ENCODE results near the gene RBMS3.

DNA sequence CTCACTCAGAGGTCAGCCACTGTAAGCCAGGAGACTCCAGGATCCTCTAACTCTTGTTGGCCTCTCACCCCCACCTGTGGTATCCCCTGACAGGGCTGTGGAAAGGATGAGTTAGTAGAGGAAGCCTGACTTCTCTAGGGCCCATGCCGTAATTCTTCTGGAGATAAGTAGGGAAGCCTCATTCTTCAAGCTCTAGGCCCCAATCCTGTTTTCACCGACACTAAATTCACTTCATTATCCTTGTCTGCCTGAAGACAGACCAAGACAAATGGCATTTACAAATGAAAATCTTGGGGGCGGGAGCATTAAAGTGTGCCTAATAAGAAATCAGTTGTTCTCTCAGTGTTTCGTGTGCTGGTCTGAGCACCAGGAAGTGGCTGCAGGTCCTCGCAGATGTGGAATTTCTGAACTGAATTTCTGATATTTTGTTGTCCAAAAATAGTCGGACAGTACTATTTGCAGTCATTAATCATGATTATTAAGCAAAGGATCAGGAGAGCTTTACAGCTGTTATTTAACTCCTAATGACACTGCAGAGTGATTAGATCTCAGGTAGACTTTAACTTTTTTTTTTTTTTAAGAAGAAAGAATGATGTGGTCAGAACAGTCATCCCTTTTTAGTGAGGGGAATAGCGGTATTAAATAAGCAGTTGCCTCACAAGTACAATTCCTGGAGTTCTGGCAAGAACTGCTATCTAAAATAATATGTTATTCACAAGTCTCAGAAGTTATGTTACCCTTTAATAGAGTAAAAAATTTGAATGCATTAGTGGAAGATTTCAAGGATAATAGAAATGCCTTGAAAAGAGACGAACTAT, 58.4 kb downstream of the RBMS3 start:
- TF ChIP-seq FOXM1 (IDR thresholded peaks at IDR 0.05; ENCODE audit: borderline replicate concordance) (no peak), L3MBTL2 (conservative IDR thresholded peaks at IDR 0.05) (no peak), FOXK2 (IDR thresholded peaks at IDR 0.05) (no peak), SUZ12 (IDR thresholded peaks at IDR 0.05) (no peak), ARNT (IDR thresholded peaks at IDR 0.05) (no peak), ZNF384 (IDR thresholded peaks at IDR 0.05) (no peak), NFRKB (IDR thresholded peaks at IDR 0.05) (no peak), TARDBP (IDR thresholded peaks at IDR 0.05) (no peak), SP1 (IDR thresholded peaks at IDR 0.05) (no peak)

All from HEK293T (cell line).